Stimulated activated CD4-positive, alpha-beta T cell treated with anti-CD3 and anti-CD28 coated beads, Interleukin-4, amount 100 ng/mL, for 4 hours (primary cell): ENCODE data around the gene SCN8A.
A peak's percentile ranks its signal among the peaks of the same experiment; 100 is the strongest.
"Not testable (repeated sequence)": the region's sequence is repeated elsewhere in the genome, so short reads cannot be mapped to it uniquely, and the experiment has no call there.

Experiments used
- DNase-seq, 2 experiments: peaks; one replicate each; pipeline ENCODE4 v3.0.0-alpha.2; 2020

Gene SCN8A

GRCh38 chr12:51773145-51773869, 182.3 kb downstream of the SCN8A start:
- DNase-seq: no peak

GRCh38 chr12:51774933-51775332, 183.9 kb downstream of the SCN8A start:
- DNase-seq: no peak

- no peak for DNase-seq
Observed at GRCh38 chr12:51777457-51777856, 186.4 kb downstream of the SCN8A start.

GRCh38 chr12:51777973-51778372, 186.9 kb downstream of the SCN8A start:
- no peak for DNase-seq

- no peak for DNase-seq
Observed at GRCh38 chr12:51779876-51780275, 188.8 kb downstream of the SCN8A start.

GRCh38 chr12:51784688-51785087, 193.7 kb downstream of the SCN8A start:
- DNase-seq: no peak

GRCh38 chr12:51785906-51786305, 194.9 kb downstream of the SCN8A start:
- no peak for DNase-seq

GRCh38 chr12:51788876-51789275, 197.8 kb downstream of the SCN8A start:
- no peak for DNase-seq

- no peak for DNase-seq
Observed at GRCh38 chr12:51792417-51792816, 201.4 kb downstream of the SCN8A start.

- DNase-seq: no peak
Observed at GRCh38 chr12:51793201-51793600, 202.2 kb downstream of the SCN8A start.

- no peak for DNase-seq
Observed at GRCh38 chr12:51797301-51797700, 206.3 kb downstream of the SCN8A start.

- not testable (repeated sequence) for DNase-seq
Observed at GRCh38 chr12:51798051-51798450, 207.0 kb downstream of the SCN8A start.

- no peak for DNase-seq
Observed at GRCh38 chr12:51798501-51798900, 207.5 kb downstream of the SCN8A start.

GRCh38 chr12:51801027-51801426, 210.0 kb downstream of the SCN8A start:
- no peak for DNase-seq

- no peak for DNase-seq
Observed at GRCh38 chr12:51806896-51807295, 215.9 kb downstream of the SCN8A start.

GRCh38 chr12:51809193-51809592, 218.2 kb downstream of the SCN8A start:
- DNase-seq: no peak

GRCh38 chr12:51811203-51812202, 220.5 kb downstream of the SCN8A start:
- DNase-seq: no peak

- no peak for DNase-seq
Observed at GRCh38 chr12:51812871-51813270, 221.8 kb downstream of the SCN8A start.

GRCh38 chr12:51813931-51814310, 222.9 kb downstream of the SCN8A start:
- no peak for DNase-seq

- peak; percentile 50 to 70 for DNase-seq
Observed at GRCh38 chr12:51814311-51815088, 223.5 kb downstream of the SCN8A start.

GRCh38 chr12:51815571-51815970, 224.5 kb downstream of the SCN8A start:
- DNase-seq: no peak

- no peak for DNase-seq
Observed at GRCh38 chr12:51817027-51817953, 226.3 kb downstream of the SCN8A start.
